Measurements from ENCODE around the gene ANAPC10. TPM values are rescaled to one million over a fixed set of nuclear protein-coding genes. Genes with fewer than 3 reads are reported as not detected.
A peak's percentile ranks its signal among the peaks of the same experiment; 100 is the strongest.

The ANAPC10 gene
- total RNA-seq, 3 donors from 2014 or later (not counting 1 experiment from before 2014, with no cell fraction given) = 27.9 to 37.7 (median 37.7) TPM

- intact Hi-C loops (cut with micrococcal nuclease) = no loop called here
- ATAC-seq = no peak
Observed at GRCh38 chr4:145090380-145090779, 7.6 kb downstream of the ANAPC10 start.

GRCh38 chr4:145083891-145084605, 13.9 kb downstream of the ANAPC10 start:
- H3K27ac Mint-ChIP-seq = peak overlapping the region; percentile 35 to 45
- Histone ChIP-seq H3K36me3 (ENCODE audit: control insufficient read depth, insufficient read depth, low read length) (peaks cover 11% of the 10 kb centered on the region), H3K4me1 (ENCODE audit: control insufficient read depth, insufficient read depth, low read length) (no peaks in the 10 kb centered on the region), H3K4me3 (ENCODE audit: low read length) (no peak overlapping the region), H3K27ac (ENCODE audit: low read length) (no peak overlapping the region), H3K27me3 (ENCODE audit: control insufficient read depth, insufficient read depth, low read length) (no peaks in the 10 kb centered on the region), H3K9me3 (ENCODE audit: control insufficient read depth, insufficient read depth, low read length) (no peaks in the 10 kb centered on the region)
- no peak for ATAC-seq
- intact Hi-C loops (cut with micrococcal nuclease) = no loop called here
- H3K27me3 Mint-ChIP-seq (ENCODE audit: low read depth in 2 of 2) = no peaks in the 10 kb centered on the region
- TF ChIP-seq CTCF (IDR thresholded peaks at IDR 0.05) = no peak
- no peak overlapping the region for H3K4me3 Mint-ChIP-seq
- peaks cover 8% of the 10 kb centered on the region for H3K36me3 Mint-ChIP-seq
- DNase-seq = no peak
- H3K9me3 Mint-ChIP-seq = no peaks in the 10 kb centered on the region
- WGBS (ENCODE audit: insufficient coverage) = 93% methylated on average over 1 of the region's 1 CpG
- peaks cover 8 to 17% of the 10 kb centered on the region in 2 donors for H3K4me1 Mint-ChIP-seq

More at GRCh38 chr4:145090380-145090779, 7.6 kb downstream of the ANAPC10 start:
- H3K27me3 ChIP-seq (ENCODE audit: control insufficient read depth, insufficient read depth, low read length) = no peaks in the 10 kb centered on the region
- no peak for TF ChIP-seq CTCF (IDR thresholded peaks at IDR 0.05)
- H3K36me3 ChIP-seq (ENCODE audit: control insufficient read depth, insufficient read depth, low read length) = peaks cover 44% of the 10 kb centered on the region
- H3K9me3 ChIP-seq (ENCODE audit: control insufficient read depth, insufficient read depth, low read length) = no peaks in the 10 kb centered on the region
- peaks cover 24% of the 10 kb centered on the region for H3K36me3 Mint-ChIP-seq
- no peak for DNase-seq
- no CpG with 5 or more reads among the region's 1 CpG for WGBS (ENCODE audit: insufficient coverage)
- peaks cover 12 to 30% of the 10 kb centered on the region in 2 donors for H3K4me1 Mint-ChIP-seq
- H3K27ac ChIP-seq (ENCODE audit: low read length) = no peak overlapping the region
- H3K4me3 ChIP-seq (ENCODE audit: low read length) = no peak overlapping the region
- H3K27ac Mint-ChIP-seq = no peak overlapping the region
- H3K4me3 Mint-ChIP-seq = no peak overlapping the region
- no peaks in the 10 kb centered on the region for H3K27me3 Mint-ChIP-seq (ENCODE audit: low read depth in 2 of 2)
- H3K4me1 ChIP-seq (ENCODE audit: control insufficient read depth, insufficient read depth, low read length) = no peaks in the 10 kb centered on the region
- peaks cover 0 to 6% of the 10 kb centered on the region in 2 donors for H3K9me3 Mint-ChIP-seq

GRCh38 chr4:145081756-145082155, 16.2 kb downstream of the ANAPC10 start:
- Histone ChIP-seq H3K27ac (ENCODE audit: low read length) (no peak overlapping the region), H3K27me3 (ENCODE audit: control insufficient read depth, insufficient read depth, low read length) (no peaks in the 10 kb centered on the region), H3K4me3 (ENCODE audit: low read length) (no peak overlapping the region), H3K36me3 (ENCODE audit: control insufficient read depth, insufficient read depth, low read length) (peaks cover 9% of the 10 kb centered on the region), H3K4me1 (ENCODE audit: control insufficient read depth, insufficient read depth, low read length) (no peaks in the 10 kb centered on the region), H3K9me3 (ENCODE audit: control insufficient read depth, insufficient read depth, low read length) (no peaks in the 10 kb centered on the region)
- 100% methylated on average over 1 of the region's 1 CpG for WGBS (ENCODE audit: insufficient coverage)
- TF ChIP-seq CTCF (IDR thresholded peaks at IDR 0.05) = no peak
- intact Hi-C loops (cut with micrococcal nuclease) = no loop called here
- Mint-ChIP-seq H3K4me3 (no peak overlapping the region), H3K36me3 (peaks cover 24% of the 10 kb centered on the region), H3K27me3 (ENCODE audit: low read depth in 2 of 2) (no peaks in the 10 kb centered on the region), H3K4me1 (peaks cover 28% of the 10 kb centered on the region in 2 donors), H3K27ac (no peak overlapping the region), H3K9me3 (no peaks in the 10 kb centered on the region)
- DNase-seq (no peak), ATAC-seq (no peak)

- peaks cover 36 to 40% of the 10 kb centered on the region in 2 donors for H3K4me1 Mint-ChIP-seq
- H3K4me3 ChIP-seq (ENCODE audit: low read length) = no peak overlapping the region
- H3K36me3 Mint-ChIP-seq = peaks cover 24% of the 10 kb centered on the region
- intact Hi-C loops (cut with micrococcal nuclease) = no loop called here
- H3K4me3 Mint-ChIP-seq = no peak overlapping the region
- peaks cover 9% of the 10 kb centered on the region for H3K36me3 ChIP-seq (ENCODE audit: control insufficient read depth, insufficient read depth, low read length)
- H3K27me3 ChIP-seq (ENCODE audit: control insufficient read depth, insufficient read depth, low read length) = no peaks in the 10 kb centered on the region
- no peak overlapping the region for H3K27ac ChIP-seq (ENCODE audit: low read length)
- no peak overlapping the region for H3K27ac Mint-ChIP-seq
- no peak for ATAC-seq
- no peak for DNase-seq
- H3K4me1 ChIP-seq (ENCODE audit: control insufficient read depth, insufficient read depth, low read length) = no peaks in the 10 kb centered on the region
- no peaks in the 10 kb centered on the region for H3K27me3 Mint-ChIP-seq (ENCODE audit: low read depth in 2 of 2)
- H3K9me3 Mint-ChIP-seq = no peaks in the 10 kb centered on the region
- TF ChIP-seq CTCF (IDR thresholded peaks at IDR 0.05) = no peak
- no peaks in the 10 kb centered on the region for H3K9me3 ChIP-seq (ENCODE audit: control insufficient read depth, insufficient read depth, low read length)
- 87% methylated on average over 2 of the region's 2 CpGs for WGBS (ENCODE audit: insufficient coverage)
Observed at GRCh38 chr4:145076469-145076855, 21.5 kb downstream of the ANAPC10 start.
